Glutamatergic neuron (in vitro differentiated cells): Measurements from ENCODE around the gene TUBGCP6. TPM values are rescaled to one million over a fixed set of nuclear protein-coding genes. Genes with fewer than 3 reads are reported as not detected.

Source experiments
- DNase-seq: peaks from one replicate; pipeline ENCODE4 v3.0.0; 2022
- H3K27ac Mint-ChIP-seq: one replicate; pipeline ENCODE4 v1.8.0; 2020; ENCODE audit warnings: mild to moderate bottlenecking, mixed read lengths, inconsistent platforms; ENCODE audit not compliant: unreplicated experiment
- H3K27me3 Mint-ChIP-seq: one replicate; pipeline ENCODE4 v1.8.0; 2020; ENCODE audit warnings: mild to moderate bottlenecking, moderate library complexity, mixed read lengths, inconsistent platforms; ENCODE audit not compliant: unreplicated experiment
- H3K36me3 Mint-ChIP-seq: one replicate; pipeline ENCODE4 v1.8.0; 2020; ENCODE audit warnings: mild to moderate bottlenecking, mixed read lengths, inconsistent platforms; ENCODE audit not compliant: unreplicated experiment
- H3K4me1 Mint-ChIP-seq: one replicate; pipeline ENCODE4 v1.8.0; 2020; ENCODE audit warnings: mild to moderate bottlenecking, low read depth, mixed read lengths, inconsistent platforms; ENCODE audit not compliant: unreplicated experiment
- H3K4me3 Mint-ChIP-seq: one replicate; pipeline ENCODE4 v1.8.0; 2020; ENCODE audit warnings: mild to moderate bottlenecking, mixed read lengths, inconsistent platforms; ENCODE audit not compliant: unreplicated experiment
- H3K9me3 Mint-ChIP-seq: one replicate; pipeline ENCODE4 v1.8.0; 2020; ENCODE audit warnings: mild to moderate bottlenecking, moderate library complexity, mixed read lengths, inconsistent platforms; ENCODE audit not compliant: unreplicated experiment
- total RNA-seq: library from RNA; stranded (reverse); fragmentation: NEBNext Ultra II Directional; extraction: Animal tissue kit (Norgen Biotek cat#: 25700); gene quantifications from one replicate; pipeline ENCODE4 v1.2.1, GENCODE V29; 2021; ENCODE audit not compliant: unreplicated experiment
- TF ChIP-seq, protein P1 (sequence below): fragments of 200-600 bp; sonication (generic); IDR thresholded peaks from one replicate; pipeline ENCODE4 v1.5.0; 2021; ENCODE audit not compliant: partially characterized antibody, unreplicated experiment

The TUBGCP6 gene
- total RNA-seq, 1 donor from 2014 or later = 51.0 TPM

DNA sequence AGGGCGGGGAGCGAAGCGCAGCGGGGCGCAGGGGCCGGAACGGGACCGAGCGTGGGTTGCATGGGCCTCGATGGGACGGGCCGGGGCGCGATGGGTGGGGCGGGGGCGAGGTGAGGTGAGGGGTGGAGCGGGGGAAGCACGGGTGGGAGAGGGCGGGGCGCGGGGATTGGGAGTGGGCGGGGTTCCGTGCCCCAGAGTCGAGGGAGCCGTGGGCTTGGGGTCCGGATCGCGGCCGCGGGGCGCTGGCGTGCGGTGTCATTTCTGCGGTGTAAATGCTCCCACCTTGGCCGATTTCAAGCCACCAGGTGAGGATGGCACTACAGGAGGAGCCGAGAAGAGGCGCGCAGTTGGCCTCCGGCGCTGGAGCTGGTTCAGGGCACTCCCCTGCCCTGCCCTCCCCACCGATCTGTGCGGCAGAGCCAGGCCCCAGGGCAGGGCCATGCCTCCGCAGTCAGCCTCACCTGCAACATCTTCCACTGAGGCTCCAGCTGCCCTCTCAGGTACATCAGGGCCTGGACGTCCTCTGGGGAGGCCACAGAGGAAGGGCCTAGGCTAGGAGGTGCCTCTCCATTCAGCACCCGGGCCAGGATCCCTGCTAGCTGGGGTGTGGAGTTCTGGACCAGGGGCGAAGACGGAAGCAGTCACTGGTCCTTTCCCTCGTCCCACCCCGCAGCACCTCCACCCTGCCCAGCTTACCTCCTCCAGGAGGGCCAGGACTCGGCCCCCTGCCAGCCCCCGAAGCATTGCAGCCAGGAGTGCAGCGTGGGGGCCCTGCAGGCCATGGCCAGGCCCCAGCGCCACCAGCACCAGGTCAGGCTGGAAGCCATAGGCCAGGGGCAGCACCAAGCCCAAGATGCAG lies 620 bp upstream of the TUBGCP6 start:
- TF ChIP-seq, protein P1, sequence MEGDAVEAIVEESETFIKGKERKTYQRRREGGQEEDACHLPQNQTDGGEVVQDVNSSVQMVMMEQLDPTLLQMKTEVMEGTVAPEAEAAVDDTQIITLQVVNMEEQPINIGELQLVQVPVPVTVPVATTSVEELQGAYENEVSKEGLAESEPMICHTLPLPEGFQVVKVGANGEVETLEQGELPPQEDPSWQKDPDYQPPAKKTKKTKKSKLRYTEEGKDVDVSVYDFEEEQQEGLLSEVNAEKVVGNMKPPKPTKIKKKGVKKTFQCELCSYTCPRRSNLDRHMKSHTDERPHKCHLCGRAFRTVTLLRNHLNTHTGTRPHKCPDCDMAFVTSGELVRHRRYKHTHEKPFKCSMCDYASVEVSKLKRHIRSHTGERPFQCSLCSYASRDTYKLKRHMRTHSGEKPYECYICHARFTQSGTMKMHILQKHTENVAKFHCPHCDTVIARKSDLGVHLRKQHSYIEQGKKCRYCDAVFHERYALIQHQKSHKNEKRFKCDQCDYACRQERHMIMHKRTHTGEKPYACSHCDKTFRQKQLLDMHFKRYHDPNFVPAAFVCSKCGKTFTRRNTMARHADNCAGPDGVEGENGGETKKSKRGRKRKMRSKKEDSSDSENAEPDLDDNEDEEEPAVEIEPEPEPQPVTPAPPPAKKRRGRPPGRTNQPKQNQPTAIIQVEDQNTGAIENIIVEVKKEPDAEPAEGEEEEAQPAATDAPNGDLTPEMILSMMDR = no peak
- Mint-ChIP-seq H3K27me3 (peaks cover 5% of the 10 kb centered on the region), H3K9me3 (peaks cover 11% of the 10 kb centered on the region), H3K4me3 (peak overlapping the region; percentile 95), H3K36me3 (no peaks in the 10 kb centered on the region), H3K27ac (peak overlapping the region; percentile 90), H3K4me1 (peaks cover 4% of the 10 kb centered on the region)
- no peak for DNase-seq

DNA sequence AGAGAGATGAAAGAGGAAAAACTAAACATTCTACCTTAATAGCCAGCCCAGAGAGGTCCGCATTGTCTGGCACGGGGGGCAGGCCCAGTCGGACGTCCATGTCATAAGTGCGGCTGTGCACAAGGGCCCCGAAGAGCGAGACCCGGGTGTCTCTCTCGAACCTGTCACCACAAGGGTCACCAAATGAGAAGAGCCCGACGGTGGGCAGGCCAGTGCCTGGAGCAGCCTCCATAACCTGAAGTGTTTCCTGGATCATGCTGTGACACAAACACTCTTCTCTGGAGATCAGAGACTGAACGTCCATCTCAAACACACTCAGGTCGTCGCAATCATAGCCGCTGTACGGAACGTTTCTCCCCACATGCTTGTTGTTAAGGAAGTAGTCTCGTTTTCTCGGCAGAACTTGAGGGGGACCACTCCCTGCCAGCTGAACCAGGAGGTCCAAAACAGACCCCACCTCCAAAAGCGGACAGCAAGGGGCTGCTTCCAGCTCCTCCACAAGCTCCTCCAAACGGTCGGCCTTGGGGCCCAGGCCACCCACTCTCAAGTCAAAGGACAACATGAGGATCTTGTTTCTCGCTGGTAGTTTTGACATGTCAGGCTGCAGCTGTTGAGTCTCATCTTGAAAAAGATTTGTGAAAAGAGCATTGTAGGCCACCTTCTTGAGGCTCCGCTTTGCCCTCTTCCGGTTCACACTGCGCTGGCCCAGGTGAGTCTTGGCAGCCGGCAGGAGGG lies 971 bp downstream of the TUBGCP6 start:
- no peak for DNase-seq
- peaks cover 3% of the 10 kb centered on the region for H3K27me3 Mint-ChIP-seq
- peak overlapping the region; percentile 95 for H3K4me3 Mint-ChIP-seq
- H3K27ac Mint-ChIP-seq = no peak overlapping the region
- H3K4me1 Mint-ChIP-seq = peaks cover 4% of the 10 kb centered on the region
- peaks cover 8% of the 10 kb centered on the region for H3K9me3 Mint-ChIP-seq
- TF ChIP-seq, protein P1 = no peak
- no peaks in the 10 kb centered on the region for H3K36me3 Mint-ChIP-seq

GRCh38 chr22:50242406-50242949 lies 2.3 kb downstream of the TUBGCP6 start:
- peak overlapping the region; percentile 33 for H3K27ac Mint-ChIP-seq
- H3K27me3 Mint-ChIP-seq = peaks cover 5% of the 10 kb centered on the region
- peak overlapping the region; percentile 95 for H3K4me3 Mint-ChIP-seq

GRCh38 chr22:50238755-50239154 lies 6.1 kb downstream of the TUBGCP6 start:
- Mint-ChIP-seq H3K9me3 (peaks cover 4% of the 10 kb centered on the region), H3K27ac (no peak overlapping the region), H3K4me3 (no peak overlapping the region), H3K27me3 (peaks cover 10% of the 10 kb centered on the region), H3K4me1 (peaks cover 2% of the 10 kb centered on the region), H3K36me3 (no peaks in the 10 kb centered on the region)
- TF ChIP-seq, protein P1 = no peak
- no peak for DNase-seq

More at GRCh38 chr22:50242406-50242949, 2.3 kb downstream of the TUBGCP6 start:
- no peak for DNase-seq
- peaks cover 11% of the 10 kb centered on the region for H3K9me3 Mint-ChIP-seq
- TF ChIP-seq, protein P1 = no peak
- H3K4me1 Mint-ChIP-seq = peaks cover 4% of the 10 kb centered on the region
- H3K36me3 Mint-ChIP-seq = no peaks in the 10 kb centered on the region
